Activated T-helper 1 cell treated with Interleukin-2 at 50 U/mL for 16 hours (primary cell): Measurements from ENCODE around the gene RASAL2.
"Not testable (repeated sequence)": the region's sequence is repeated elsewhere in the genome, so short reads cannot be mapped to it uniquely, and the experiment has no call there.

Experiments
- DNase-seq: peaks from one replicate; pipeline ENCODE4 v3.0.0-alpha.2; 2020; ENCODE audit warnings: low read depth

Gene RASAL2

GRCh38 chr1:178345238-178345637 lies 251.3 kb downstream of the RASAL2 start:
- no peak for DNase-seq

DNA sequence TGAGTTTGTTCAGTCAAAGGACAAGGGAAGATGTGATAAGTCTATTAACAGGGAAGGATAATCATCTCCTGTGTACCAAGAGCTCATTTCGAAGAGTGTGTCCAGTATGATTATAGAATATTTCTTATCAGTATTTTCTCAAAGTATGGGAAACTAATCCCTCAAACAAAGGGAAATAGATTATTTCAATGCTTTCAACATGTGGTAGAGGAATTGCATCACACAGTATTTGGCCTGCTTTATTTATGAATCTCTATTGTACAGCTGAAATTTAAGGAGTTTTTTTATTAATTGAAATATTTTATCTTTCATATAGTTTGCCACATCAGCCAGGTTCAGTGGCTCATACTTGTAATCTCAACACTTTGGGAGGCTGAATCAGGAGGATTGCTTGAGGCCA lies 251.9 kb downstream of the RASAL2 start:
- no peak for DNase-seq

- no peak for DNase-seq
These were observed 255.9 kb downstream of the RASAL2 start for GRCh38 chr1:178349801-178350200.

- DNase-seq, result not testable (repeated sequence)
These were observed 258.0 kb downstream of the RASAL2 start for GRCh38 chr1:178351911-178352310.

- no peak for DNase-seq
These were observed 259.0 kb downstream of the RASAL2 start for GRCh38 chr1:178352790-178353416.

DNA sequence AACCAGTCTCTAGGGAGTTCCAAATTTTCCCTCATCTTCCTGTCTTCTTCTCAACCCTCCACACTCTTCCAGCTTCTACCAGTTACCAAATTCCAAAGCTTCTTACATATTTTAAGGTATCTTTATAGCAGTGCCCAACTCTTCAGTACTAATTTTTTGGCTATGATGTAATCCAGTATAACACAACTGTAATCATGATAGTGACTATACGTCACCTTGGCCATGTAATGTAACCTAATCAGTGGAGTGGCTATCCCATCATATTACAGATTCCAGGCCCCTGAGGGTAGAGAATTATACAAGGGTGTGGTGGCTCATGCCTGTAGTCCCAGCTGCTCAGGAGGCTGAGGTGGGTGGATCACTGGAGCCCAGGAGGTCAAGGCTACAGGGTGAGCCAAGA lies 259.6 kb downstream of the RASAL2 start:
- DNase-seq, result no peak

DNA sequence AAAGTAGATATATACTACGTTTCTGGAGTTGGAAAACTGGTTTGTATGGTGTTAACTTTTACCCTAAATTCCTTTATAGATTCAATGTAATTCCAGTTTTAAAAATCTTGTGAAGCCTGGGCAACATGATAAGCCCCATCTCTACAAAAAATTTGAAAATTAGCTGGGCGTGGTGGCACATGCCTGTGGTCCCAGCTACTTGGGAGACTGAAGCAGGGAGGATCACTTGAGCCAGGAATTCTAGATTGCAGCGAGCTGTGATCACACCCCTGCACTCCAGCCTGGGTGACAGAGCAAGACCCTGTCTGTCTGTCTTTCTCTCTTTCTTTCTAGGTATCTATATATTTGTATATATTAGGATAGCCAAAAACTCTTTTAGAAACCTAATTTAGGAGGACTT lies 260.9 kb downstream of the RASAL2 start:
- no peak for DNase-seq

DNA sequence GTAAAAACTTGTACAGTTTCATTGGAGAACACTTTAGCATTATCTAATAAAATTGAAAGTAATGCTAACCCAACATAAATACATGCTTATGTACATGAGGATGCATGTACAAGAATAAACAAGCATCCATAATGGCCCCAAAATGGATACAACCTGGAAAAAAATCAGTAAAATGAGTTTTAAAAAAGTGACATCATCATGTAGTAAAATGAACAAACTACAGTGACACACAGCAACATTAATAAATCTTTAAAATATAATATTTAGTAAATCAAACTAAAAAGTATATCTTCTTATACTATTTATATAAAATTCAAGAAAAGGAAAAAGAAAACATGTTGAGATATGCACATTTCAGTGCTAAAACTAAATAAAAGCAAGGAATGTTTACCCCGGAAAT lies 262.4 kb downstream of the RASAL2 start:
- no peak for DNase-seq

DNA sequence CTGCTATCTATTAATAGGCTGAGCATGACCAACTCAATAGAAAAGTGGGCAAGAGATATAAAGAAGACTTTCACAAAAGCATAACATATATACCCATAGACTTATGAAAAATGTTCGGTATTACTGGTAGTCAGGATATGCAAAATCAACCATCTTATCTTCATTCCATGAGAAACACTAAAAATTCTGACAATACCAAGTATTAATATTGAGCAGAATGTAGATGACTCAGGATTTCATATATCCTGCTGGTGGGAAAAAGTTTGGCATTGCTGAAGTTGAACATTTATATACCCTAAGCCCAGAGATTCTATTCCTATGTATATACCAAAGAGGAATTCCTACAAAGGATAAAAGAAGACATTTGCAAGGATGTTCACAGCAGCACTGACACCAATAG lies 264.6 kb downstream of the RASAL2 start:
- DNase-seq, result no peak

- DNase-seq, result no peak
These were observed 266.5 kb downstream of the RASAL2 start for GRCh38 chr1:178360421-178360820.

- no peak for DNase-seq
These were observed 267.9 kb downstream of the RASAL2 start for GRCh38 chr1:178361847-178362246.

- DNase-seq, result no peak
These were observed 268.8 kb downstream of the RASAL2 start for GRCh38 chr1:178362747-178363146.

DNA sequence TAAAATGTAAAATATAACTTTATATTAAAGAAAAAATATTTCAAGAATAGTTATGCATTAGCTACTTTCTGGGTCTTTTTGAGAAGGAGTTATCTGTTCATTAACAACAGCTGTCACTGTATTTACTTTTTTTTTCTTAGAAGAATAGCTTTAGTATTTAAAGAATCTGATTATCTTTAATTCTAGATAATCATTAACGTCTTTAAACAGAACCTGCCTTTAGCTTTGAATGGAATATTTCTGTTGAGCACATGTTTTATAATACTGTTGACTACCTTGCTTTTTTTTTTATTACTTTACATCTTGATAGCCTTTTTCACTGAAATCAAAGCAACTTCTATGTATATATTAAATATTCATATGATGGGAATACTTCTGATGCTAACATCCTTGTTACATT lies 270.9 kb downstream of the RASAL2 start:
- no peak for DNase-seq

- DNase-seq, result no peak
These were observed 273.2 kb downstream of the RASAL2 start for GRCh38 chr1:178367151-178367550.

DNA sequence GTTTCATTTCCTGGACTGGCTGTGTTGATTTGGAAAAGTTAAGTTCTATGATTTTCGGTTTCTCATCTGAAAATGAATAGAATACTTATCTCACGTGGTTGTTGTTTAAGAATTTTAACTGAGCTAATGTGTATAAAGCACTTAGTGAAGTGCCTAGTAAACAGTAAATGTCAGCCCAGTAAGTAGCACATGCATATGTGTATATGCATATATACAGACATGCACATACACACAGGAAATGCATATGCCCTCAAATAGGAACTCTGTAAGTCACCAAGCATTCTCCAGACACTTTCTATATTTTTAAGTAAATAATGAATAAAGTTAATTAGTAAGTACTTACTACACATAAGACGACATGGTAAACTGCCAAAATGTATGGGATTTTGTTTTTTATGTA lies 274.3 kb downstream of the RASAL2 start:
- no peak for DNase-seq

DNA sequence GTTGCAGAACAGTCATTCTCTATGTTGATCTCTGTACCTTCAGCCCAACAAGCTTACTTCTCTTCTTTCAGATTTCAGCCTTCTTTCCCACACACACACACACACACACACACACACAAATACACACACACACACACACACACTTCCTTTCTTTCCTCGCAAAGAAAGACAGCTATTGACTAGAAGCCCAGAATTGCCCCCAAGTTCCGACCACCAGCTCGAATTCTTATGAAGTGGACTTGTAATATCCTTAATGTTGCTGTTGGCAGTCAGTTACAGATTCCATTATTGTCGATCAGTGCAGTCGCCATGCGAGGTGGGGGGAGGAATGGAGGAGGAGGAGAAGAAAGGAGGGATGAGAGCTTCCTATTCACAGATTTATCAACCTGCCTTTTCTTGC lies 277.3 kb downstream of the RASAL2 start:
- DNase-seq, result no peak

DNA sequence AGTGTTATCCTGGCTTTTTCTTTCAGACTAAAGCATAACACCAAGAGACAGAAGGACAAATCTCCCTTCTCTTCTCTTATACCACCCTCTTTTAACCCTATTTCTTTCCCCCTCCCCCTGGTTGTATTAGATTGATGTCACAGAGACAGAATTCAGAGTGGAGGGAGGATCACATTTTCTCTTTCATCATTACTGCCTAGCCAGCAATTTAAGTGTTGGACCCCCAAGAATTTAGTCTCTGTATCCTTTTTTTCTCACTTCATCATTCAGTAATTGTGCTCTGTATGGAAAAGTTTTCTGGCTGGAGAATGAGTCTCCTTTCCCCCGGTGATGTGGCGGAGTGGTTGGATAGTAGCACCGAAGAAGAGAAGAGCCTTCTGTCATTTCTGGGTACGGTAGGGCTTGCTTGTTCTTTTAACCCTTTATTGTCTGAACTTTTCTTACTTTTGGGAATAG lies 278.1 kb downstream of the RASAL2 start:
- no peak for DNase-seq

- no peak for DNase-seq
These were observed 280.1 kb downstream of the RASAL2 start for GRCh38 chr1:178374016-178374415.

GRCh38 chr1:178376008-178376407 lies 282.1 kb downstream of the RASAL2 start:
- no peak for DNase-seq

GRCh38 chr1:178379807-178380206 lies 285.9 kb downstream of the RASAL2 start:
- DNase-seq, result no peak

DNA sequence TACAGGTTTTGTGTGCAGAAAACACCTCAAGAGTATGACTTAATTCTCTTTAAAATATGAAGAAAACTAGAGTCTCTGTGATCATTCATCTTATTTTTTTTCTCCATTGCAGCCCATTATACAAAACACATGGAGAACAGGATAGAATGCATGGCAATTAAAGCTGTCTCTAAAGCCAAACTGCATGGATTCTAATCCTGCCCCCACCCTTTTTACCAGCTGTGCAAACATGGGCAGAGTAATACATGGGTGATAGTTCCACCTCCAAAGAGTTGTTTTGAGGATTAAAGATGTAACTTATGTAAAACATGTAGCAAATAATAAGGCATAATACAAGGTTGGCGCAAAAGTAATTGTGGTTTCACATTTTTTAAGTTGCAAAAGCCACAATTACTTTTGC lies 288.5 kb downstream of the RASAL2 start:
- no peak for DNase-seq

- no peak for DNase-seq
These were observed 291.8 kb downstream of the RASAL2 start for GRCh38 chr1:178385662-178386061.

DNA sequence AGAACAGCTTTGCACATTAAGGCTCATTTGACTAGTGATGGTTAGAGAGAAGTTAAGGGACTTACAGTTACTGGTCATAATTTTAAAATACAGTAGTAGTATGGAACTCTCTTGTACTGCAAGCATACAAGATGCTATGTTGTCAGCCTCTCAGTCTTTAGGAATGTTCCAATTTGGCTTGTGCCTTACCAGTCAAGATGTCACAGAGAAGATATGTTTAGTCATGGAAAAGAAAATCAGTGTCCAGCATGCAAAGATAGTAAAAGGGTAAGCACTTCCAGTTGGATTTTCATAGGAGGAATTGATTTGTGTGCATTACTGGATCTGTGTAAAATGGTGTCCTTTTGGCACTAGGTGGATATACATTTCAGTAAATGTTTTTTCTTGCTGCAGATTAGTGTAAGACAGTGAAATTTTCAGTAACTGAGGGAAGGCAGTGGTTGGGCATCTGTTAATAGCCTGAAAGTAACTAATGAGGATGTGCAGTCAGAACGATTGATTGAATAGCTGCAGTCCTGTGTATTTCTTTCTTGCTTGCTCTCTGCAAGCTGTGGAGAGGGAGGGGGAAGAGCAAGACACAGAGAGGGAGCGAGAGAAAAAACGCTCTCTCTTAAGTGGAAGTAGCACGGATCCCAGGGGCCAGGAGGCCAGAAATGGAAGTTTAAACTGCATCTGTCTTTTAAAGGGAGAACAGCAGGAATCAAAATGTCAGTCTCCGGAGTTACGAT lies 294.7 kb downstream of the RASAL2 start:
- DNase-seq, result no peak

DNA sequence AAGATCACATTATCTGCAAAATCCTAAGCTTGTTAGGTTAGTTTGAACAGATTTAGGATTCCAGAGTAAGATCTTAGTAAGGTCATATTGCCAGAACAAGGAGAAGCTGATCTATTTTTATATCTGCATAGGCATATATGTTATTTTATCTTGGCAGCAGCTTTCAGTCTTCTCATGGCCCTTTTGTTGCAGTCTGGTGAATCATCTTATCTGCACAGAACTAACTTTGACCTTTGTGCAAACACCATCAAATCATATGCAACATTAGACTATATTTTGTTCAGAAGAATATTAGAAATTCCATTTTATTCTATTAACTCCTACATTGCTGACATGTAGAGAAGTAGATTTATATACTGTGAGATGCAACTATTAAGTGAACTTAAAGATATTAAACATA lies 295.5 kb downstream of the RASAL2 start:
- DNase-seq, result no peak
